Head of caudate nucleus (tissue), 42 donors: ENCODE results near the gene WWP2.

Experiments used
- DNase-seq, 42 donors: peaks; one replicate each; pipeline versions ENCODE4 v3.0.0 to v3.0.0-alpha.2; 2020 to 2021; ENCODE audit warnings: mixed read lengths in 7 of 42
- intact Hi-C: fragments of 100-400 bp; cut with DNase I; formaldehyde crosslinking; loops from one replicate; pipeline ENCODE4 v1.15.0; 2022

Gene WWP2

DNA sequence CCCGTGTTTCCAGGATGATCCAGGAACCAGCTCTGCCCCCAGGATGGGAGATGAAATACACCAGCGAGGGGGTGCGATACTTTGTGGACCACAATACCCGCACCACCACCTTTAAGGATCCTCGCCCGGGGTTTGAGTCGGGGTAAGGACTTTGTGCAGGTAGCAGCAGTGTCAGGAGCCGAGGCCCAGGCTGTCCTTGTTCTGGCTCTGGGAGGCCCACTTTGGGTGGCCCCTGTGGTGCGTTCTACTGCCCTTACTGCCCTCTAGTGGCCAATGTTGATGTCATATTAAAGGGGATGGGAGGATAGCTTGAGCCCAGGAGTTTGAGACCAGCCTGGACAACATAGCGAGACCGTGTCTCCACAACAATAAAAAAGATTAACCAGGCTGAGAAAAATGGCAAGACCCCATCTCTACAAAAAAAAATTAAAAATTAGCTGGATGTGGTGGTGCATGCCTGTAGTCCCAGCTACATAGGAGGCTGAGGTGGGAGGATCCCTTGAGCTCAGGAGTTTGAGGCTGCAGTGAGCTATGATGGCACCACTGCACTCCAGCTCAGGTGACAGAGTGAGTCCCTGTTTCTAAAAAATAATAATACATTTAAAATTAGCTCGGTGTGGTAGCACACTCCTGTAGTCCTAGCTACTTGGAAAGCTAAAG lies 168.1 kb downstream of the WWP2 start:
- DNase-seq: peak in 34 of 42 donors; percentile 16 to 83 (median 51)
- intact Hi-C loops: loop anchor here (5.0 kb wide), 1 partner anchor 33 kb away; no protein-coding TSS in a partner anchor

DNA sequence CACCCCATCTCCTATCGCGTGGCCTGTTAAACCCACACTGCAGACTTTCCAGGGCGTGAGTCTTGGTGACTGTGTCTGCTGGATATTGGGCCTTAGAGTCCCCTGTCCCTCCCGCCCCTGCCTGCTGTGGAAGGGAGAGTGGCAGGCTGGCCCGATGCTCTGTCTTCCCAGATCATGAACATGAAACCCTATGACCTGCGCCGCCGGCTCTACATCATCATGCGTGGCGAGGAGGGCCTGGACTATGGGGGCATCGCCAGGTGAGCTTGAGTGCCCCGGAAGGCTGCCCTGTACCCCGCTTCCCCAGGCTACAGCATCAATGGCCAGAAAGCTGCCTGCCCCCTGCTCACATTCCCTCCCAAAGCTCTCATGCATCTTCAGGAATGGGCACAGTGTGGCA lies 169.5 kb downstream of the WWP2 start:
- intact Hi-C loops: loop anchor here (5.0 kb wide), 1 partner anchor 34 kb away; no protein-coding TSS in a partner anchor
- peak in 1 of 42 donors; percentile 5 for DNase-seq

DNA sequence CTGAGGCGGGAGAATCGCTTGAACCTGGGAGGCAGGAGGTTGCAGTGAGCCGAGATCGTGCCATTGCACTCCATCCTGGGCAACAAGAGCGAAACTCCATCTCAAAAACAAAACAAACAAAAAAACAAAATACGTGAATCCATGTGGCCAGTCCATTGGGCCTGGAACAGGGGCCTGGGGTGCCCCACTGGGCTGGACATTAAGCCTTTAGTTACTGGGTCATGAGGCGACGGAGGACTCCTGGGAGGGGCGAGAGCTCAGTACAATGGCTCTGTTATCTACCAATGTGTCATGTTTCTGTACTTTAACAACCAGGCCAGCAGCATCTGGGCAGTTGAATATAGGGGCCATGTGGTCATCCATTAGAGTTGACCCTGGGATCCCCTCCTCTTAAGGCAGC lies 170.1 kb downstream of the WWP2 start:
- intact Hi-C loops: loop anchor here (5.0 kb wide), 1 partner anchor 35 kb away; no protein-coding TSS in a partner anchor
- peak in 37 of 42 donors; percentile 26 to 86 (median 63) for DNase-seq

DNA sequence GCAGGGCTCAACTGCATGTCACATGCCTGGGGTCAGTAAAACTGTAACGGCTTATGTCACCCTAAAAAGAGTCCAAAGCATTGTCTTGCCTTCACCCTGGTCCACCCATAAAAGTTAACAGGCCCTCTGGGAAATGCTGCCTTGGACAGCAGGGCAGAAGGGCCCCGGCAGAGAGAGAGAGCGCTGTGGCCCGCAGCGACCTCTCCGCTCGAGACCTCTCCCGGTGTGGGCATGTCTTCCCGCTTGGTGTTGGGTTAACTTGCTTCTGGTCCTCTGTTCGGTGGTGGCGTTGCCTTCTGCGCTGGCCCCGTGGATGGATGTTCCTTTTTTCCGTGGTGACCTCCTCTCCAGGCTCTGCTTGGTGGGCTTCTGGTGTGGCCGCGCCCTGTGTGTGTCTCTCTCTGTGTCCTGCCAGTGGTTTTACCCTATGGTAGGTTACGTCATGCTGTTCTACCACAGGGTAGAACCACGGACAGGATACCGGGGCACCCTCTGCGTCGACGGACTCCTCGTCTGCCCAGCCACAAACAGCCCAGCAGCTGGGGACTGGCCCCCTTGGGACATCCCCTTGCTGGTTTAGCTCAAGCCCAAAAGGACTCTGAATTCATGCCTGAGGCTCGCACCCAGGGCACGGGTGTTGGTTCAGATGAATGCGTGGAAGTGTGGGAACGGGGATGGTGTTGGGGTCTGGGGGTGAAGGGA lies 170.7 kb downstream of the WWP2 start:
- peak in 1 of 42 donors; percentile 7 for DNase-seq
- intact Hi-C loops: loop anchor here (5.0 kb wide), 1 partner anchor 36 kb away; no protein-coding TSS in a partner anchor

DNA sequence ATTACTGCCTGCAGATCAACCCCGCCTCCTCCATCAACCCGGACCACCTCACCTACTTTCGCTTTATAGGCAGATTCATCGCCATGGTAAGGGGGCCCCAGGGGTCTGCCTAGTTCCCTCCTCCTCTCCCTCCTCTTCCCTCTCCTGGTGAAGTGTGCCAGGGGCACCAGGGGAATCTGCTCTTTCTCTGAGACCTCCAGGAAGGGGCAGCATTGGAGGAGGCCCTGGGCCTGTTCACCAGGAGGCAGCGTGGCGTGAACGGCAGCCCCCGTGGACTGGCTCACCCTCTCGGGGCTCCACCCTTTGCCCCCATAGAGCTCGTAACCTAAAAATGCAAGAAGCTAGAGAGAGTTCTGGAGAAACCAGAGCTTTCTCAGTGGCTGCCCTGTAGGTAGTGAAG lies 171.9 kb downstream of the WWP2 start:
- DNase-seq: peak in 2 of 42 donors; percentile 5
- intact Hi-C loops: loop anchor here (5.0 kb wide), 1 partner anchor 37 kb away; no protein-coding TSS in a partner anchor

DNA sequence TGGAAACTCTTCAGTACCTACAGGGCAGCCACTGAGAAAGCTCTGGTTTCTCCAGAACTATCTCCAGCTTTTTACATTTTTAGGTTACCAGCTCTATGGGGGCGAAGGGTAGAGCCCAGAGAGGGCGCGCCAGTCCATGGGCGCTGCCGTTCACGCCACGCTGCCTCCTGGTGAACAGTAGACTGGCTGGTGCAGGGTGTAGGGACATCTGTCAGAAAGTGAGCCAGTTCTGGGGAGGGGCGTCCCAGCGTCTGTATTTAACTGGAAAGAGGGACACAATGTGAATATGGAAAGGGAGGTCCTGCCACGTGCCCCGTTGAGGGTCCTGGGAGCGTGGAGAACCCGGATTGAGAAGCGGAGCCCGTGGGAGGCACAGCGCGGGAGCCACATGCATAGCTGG lies 172.6 kb downstream of the WWP2 start:
- intact Hi-C loops: loop anchor here (5.0 kb wide), 1 partner anchor 37 kb away; no protein-coding TSS in a partner anchor
- peak in 1 of 42 donors; percentile 9 for DNase-seq

DNA sequence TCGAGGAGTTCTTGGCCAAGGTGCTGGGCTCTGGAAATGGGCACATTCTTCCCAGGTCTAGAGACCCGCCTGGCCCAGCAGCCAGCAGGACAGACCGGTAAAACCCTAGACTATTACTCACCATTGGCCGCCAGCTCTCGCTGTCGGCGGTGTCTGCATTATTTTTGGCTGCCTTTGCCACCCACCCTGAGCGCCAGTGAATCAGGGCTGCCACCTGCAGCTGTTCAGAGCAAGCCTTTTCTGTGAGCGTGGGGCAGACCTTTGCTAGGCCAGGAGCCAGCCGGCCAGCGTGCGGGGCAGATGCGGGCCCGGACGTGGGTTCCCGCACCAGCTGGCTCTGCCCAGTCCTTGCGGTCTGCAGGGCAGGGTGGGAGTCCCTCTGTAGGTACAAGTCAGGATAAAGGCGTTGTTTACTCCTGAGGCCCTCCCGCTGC lies 173.2 kb downstream of the WWP2 start:
- DNase-seq: peak in 3 of 42 donors; percentile 14 to 47 (median 17)
- intact Hi-C loops: no loop called here

DNA sequence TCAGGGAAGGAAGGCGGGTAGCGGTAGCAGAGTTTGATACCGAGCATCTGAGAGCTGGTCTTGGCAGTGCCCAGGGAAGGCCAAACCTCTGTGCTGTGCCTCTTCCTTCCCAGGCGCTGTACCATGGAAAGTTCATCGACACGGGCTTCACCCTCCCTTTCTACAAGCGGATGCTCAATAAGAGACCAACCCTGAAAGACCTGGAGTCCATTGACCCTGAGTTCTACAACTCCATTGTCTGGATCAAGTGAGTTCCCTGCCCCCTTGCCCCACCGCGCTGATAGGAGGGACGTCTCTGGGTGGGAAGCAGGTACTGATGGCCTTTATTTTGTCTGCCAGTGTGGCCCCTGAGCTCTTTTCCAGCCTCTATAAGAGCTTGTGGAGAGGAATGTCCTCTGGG lies 173.6 kb downstream of the WWP2 start:
- DNase-seq: peak in 1 of 42 donors; percentile 13
- intact Hi-C loops: loop anchor here (2.0 kb wide), 1 partner anchor 139 kb away; no protein-coding TSS in a partner anchor

DNA sequence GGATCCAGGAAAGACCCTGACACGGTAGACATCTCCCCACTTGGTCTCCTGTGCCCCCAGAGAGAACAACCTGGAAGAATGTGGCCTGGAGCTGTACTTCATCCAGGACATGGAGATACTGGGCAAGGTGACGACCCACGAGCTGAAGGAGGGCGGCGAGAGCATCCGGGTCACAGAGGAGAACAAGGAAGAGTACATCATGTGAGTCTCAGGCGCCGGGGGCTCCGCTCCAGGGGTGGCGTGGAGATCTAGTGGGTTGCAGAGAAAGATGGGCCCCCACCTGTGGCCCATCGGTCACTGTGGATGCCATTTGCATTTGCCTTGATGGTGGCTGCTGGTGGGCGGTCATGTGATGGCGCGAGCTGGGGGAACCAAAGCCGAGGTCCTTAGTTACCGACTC lies 174.1 kb downstream of the WWP2 start:
- peak in 2 of 42 donors; percentile 4 to 12 for DNase-seq
- intact Hi-C loops: loop anchor here (2.0 kb wide), 1 partner anchor 139 kb away; no protein-coding TSS in a partner anchor

DNA sequence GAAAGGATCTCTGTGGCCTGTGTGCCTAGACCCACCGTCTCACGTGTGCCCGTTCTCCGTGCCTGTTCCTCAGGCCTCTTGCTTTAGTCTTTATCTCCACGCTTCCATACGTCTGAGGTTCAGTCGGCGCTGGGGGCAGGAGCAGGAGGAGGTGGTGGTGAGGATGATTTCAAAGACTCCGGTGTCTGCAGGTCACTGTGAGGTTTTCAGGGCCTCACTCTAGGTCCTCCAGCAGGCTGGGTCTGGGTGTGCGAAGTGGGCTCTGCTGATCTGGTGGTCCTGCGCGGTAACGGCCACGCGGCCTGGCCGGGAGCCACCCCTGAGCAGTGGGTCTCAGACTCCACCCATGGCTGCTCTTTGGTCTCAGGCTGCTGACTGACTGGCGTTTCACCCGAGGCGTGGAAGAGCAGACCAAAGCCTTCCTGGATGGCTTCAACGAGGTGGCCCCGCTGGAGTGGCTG lies 174.6 kb downstream of the WWP2 start:
- intact Hi-C loops: loop anchor here (2.0 kb wide), 1 partner anchor 140 kb away; no protein-coding TSS in a partner anchor
- peak in 1 of 42 donors; percentile 13 for DNase-seq

DNA sequence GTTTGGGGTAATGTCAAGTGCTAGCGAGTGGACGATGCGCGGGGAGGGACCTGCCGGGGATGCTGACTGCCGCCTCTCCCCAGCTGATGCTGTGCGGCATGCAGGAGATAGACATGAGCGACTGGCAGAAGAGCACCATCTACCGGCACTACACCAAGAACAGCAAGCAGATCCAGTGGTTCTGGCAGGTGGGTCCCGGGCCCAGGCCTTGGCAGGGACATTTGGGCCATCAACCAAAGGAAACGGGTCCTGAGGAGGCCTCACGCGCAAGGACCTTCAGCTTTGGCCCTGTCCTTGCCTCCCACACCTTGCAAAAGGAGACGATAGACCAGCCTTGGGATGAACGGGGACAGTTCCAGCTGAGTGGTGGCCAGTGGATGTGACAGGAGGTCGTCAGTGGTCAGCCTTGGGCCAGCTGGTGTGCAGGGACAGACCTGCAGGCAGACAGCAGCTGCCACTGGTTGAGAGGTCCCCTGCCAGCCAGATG lies 175.4 kb downstream of the WWP2 start:
- intact Hi-C loops: loop anchor here (2.0 kb wide), 1 partner anchor 141 kb away; no protein-coding TSS in a partner anchor
- peak; percentile 42 to 86 (median 68) for DNase-seq

DNA sequence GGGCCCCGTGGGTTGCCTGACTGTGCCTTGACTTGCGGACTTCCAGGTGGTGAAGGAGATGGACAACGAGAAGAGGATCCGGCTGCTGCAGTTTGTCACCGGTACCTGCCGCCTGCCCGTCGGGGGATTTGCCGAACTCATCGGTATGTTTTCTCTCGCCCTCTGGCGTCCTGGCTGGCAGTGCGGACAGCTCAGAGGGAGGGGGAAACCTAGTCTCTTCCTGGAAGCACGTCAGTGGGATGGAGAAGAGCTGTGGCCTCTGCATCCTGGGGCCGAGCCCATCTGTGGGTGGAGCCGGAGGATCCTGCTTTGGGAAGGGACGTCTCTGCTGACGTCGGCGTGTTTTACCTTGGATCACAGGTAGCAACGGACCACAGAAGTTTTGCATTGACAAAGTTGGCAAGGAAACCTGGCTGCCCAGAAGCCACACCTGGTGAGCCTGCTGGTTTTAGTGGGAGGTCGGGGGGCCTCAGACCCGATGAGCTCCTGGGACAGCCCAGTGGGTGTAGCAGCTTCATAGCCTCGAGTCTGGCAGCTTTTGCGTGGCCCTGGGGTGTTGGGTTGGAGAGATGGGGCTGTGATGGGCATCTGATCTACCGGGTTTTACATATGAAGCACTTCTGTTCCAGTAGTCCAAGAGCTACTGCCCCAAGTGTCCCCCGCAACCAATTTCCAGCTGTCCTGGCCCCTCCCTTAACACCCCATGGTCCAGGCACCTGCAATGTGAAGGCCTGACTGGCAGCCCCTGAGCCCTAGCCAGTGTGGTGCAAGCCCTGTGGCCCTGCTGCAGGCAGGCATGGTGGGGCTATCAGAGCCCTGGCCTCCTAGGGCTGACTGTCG lies 177.1 kb downstream of the WWP2 start:
- DNase-seq: peak in 5 of 42 donors; percentile 6 to 33 (median 9)
- intact Hi-C loops: no loop called here

DNA sequence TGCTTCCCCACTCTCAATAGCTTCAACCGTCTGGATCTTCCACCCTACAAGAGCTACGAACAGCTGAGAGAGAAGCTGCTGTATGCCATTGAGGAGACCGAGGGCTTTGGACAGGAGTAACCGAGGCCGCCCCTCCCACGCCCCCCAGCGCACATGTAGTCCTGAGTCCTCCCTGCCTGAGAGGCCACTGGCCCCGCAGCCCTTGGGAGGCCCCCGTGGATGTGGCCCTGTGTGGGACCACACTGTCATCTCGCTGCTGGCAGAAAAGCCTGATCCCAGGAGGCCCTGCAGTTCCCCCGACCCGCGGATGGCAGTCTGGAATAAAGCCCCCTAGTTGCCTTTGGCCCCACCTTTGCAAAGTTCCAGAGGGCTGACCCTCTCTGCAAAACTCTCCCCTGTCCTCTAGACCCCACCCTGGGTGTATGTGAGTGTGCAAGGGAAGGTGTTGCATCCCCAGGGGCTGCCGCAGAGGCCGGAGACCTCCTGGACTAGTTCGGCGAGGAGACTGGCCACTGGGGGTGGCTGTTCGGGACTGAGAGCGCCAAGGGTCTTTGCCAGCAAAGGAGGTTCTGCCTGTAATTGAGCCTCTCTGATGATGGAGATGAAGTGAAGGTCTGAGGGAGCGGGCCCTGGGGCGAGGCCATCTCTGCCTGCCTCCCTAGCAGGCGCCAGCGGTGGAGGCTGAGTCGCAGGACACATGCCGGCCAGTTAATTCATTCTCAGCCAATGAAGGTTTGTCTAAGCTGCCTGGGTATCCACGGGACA lies 177.9 kb downstream of the WWP2 start:
- DNase-seq: peak in 6 of 42 donors; percentile 5 to 25 (median 11)
- intact Hi-C loops: no loop called here

DNA sequence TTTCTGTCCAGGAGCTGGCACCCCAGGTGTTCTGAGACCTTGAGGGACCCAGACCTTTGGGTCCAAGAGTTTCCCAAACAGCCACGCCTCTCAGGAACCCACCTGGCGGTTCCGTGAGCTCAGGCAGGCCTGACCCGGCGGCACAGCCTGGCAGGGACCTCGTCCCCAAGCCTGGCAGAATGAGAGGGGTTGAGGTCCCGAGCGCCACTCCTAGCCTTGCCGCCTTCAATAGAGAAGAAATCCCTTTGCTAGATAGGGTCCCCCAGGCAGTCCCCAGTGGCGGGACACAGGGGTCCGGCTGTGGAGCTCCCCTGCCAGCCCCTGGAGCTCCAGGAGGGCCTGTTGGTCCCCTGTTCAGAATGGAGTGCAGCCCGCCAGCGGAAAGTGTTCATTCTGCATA lies 178.5 kb downstream of the WWP2 start:
- peak in 3 of 42 donors; percentile 3 to 31 (median 6) for DNase-seq

DNA sequence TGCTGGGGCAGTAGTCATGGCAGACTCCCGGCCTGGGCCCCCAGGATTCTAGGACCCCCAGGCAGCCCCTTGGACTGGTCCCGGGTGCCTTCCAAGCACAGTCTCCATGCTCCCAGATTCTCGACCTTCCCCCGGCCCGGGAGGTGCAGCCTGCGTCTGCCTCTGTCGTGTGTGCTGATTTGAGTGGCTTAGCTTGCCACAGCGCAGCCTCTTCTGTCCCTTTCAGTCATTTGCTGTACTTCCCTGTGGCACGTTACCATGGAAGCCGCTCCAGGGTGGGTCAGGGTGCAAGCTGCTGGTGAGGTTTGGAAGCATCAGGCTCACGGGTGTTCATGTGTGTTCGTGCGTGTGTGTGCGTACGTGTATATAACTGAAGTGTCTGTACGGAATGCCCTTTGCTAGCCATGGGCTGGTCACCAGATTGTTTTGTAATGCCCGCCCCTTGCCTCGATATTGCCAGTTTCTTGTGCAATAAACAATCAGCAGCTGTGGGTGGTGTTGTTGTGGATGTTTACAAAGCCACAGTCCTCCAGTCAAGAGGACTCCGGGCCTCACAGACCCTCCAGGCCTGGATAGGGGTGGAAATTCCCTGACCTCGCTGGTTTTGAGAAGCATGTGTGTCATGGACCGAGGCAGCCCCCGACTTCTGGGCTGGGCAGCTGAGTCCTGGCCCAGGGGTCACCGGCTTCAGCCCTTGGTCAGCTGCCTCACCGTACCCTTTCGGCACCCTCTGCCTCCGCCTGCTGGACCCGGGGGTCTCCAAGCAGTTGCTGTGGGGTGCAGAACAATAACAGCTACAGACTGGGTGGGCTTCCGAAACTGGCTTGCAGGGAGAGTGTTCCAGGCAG lies 179.3 kb downstream of the WWP2 start:
- intact Hi-C loops: no loop called here
- peak in 6 of 42 donors; percentile 2 to 35 (median 14) for DNase-seq

More for the DNA sequence above, 178.5 kb downstream of the WWP2 start:
- intact Hi-C loops: no loop called here

DNA sequence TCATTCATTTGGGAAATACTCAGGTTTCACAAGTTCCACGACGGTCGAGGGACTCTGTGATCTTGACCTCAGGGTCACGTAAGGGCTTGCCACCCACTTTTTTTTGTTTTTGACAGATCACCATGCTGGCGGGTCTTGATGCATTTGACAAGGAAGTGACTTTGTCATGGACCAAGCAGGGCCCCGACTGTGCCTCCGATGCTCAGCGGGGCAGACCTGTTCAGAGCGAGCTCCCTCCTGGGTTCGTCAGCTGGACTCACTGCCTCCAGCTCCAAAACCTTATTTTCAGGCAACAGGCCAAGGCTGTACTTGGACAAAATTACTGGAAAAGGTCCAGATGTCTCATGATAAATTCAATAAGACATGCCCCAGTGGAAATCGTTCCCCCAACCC lies 180.0 kb downstream of the WWP2 start:
- DNase-seq: peak in 3 of 42 donors; percentile 5 to 23 (median 11)
- intact Hi-C loops: no loop called here

DNA sequence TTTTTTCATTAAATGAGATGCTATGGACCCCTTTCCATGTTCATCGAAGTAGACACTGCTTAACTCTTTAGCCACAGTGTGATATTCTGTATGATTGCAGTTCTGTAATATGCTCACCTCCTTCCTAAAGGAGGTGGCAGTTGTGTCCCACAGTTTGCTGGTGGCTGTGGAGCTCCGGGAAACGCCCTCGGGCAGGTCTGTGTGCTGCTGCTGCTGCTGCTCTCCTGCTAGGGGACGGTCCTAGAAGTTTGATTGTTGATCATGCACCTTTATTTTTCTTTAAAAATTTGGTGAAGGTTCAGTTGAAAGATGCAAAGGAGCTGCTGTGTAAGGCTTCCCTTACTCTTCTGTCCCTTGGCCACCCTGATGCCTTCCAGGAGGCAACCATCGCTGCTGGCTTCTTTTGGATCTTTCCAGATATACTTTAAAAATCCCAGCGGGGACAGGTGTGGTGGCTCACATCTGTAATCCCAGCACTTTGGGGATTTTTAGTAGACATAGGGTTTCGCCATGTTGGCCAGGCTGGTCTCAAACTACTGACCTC lies 180.6 kb downstream of the WWP2 start:
- DNase-seq: peak in 1 of 42 donors; percentile 19
- intact Hi-C loops: no loop called here
